PFSK-1 (cell line): ENCODE results near the gene VASH2.

ENCODE experiments used
- FOXP2 ChIP-seq: optimal IDR thresholded peaks from 2 replicates; pipeline ENCODE3; 2011; ENCODE audit warnings: borderline replicate concordance, control low read depth, inconsistent platforms; ENCODE audit not compliant: insufficient read depth; ENCODE audit errors: extremely low read length, extremely low read depth
- POLR2AphosphoS5 ChIP-seq: IDR thresholded peaks from 2 replicates; pipeline ENCODE4 v1.6.1; 2012; ENCODE audit warnings: low read depth, mild to moderate bottlenecking, control low read depth, low read length, moderate library complexity
- SIN3A ChIP-seq: IDR thresholded peaks from 2 replicates; pipeline ENCODE4 v1.6.1; 2012; ENCODE audit warnings: mild to moderate bottlenecking, low read length, moderate library complexity, borderline replicate concordance; ENCODE audit not compliant: insufficient read depth
- TAF1 ChIP-seq: IDR thresholded peaks from 2 replicates; pipeline ENCODE4 v1.6.1; 2012; ENCODE audit warnings: low read length, control low read depth, borderline replicate concordance; ENCODE audit not compliant: insufficient read depth
- TF ChIP-seq, protein P1 (sequence below), 2 experiments: IDR thresholded peaks; 2 replicates each; pipeline versions ENCODE4 v1.6.1 to v1.8.0; 2011 to 2012; ENCODE audit warnings: low read depth in 2 of 2, low read length in 2 of 2, control low read depth in 1 of 2, inconsistent platforms in 1 of 2, mild to moderate bottlenecking in 1 of 2, moderate library complexity in 1 of 2; ENCODE audit not compliant: insufficient read depth in 1 of 2

VASH2 gene

DNA sequence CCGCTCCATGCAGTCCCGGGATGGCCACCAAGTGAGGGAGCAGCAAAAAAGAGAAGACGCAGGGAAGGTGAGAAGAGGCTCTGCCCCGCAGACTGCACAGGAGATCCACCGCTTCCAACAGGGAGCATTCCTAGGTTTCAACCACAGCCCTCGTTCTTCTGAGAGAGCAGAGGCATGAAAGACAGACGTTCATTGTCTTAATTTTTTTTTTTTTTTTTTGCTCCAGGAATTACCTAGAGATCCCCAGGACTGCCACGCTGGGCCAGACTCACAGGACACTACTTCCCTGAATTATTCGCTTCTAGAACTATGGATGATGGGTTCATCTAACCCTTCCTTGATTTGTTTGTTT lies 33.2 kb upstream of the VASH2 start:
- TF ChIP-seq TAF1 (0 out of 2 replicates have a peak, but pooled peaks have one; percentile 12), SIN3A (no peak)

DNA sequence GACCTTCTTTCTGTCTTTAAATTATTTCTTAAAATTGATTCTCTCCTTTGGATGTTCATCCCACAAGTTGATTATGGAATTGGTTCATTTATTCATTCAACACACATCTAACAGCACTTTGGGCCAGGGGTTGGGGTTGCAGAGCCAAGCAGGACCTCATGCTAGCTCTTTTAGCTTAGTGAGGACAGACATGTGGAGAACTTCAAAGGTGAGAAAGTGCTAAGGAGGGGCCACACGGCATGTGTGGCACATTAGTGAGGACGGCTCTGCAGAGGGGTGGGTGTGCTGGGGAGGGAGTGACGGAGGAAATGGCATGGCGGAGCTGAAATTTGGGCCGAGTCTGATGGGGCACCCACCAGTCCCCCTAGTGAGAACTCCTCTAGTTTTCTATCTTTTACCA lies 32.5 kb upstream of the VASH2 start:
- TF ChIP-seq TAF1 (no peak), FOXP2 (no peak), POLR2AphosphoS5 (no peak), SIN3A (no peak)
- TF ChIP-seq, protein P1, sequence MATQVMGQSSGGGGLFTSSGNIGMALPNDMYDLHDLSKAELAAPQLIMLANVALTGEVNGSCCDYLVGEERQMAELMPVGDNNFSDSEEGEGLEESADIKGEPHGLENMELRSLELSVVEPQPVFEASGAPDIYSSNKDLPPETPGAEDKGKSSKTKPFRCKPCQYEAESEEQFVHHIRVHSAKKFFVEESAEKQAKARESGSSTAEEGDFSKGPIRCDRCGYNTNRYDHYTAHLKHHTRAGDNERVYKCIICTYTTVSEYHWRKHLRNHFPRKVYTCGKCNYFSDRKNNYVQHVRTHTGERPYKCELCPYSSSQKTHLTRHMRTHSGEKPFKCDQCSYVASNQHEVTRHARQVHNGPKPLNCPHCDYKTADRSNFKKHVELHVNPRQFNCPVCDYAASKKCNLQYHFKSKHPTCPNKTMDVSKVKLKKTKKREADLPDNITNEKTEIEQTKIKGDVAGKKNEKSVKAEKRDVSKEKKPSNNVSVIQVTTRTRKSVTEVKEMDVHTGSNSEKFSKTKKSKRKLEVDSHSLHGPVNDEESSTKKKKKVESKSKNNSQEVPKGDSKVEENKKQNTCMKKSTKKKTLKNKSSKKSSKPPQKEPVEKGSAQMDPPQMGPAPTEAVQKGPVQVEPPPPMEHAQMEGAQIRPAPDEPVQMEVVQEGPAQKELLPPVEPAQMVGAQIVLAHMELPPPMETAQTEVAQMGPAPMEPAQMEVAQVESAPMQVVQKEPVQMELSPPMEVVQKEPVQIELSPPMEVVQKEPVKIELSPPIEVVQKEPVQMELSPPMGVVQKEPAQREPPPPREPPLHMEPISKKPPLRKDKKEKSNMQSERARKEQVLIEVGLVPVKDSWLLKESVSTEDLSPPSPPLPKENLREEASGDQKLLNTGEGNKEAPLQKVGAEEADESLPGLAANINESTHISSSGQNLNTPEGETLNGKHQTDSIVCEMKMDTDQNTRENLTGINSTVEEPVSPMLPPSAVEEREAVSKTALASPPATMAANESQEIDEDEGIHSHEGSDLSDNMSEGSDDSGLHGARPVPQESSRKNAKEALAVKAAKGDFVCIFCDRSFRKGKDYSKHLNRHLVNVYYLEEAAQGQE (IDR thresholded peaks at IDR 0.05; ENCODE audit: insufficient read depth in 1 of 2, low read depth in 2 of 2, low read length in 2 of 2): no peak

DNA sequence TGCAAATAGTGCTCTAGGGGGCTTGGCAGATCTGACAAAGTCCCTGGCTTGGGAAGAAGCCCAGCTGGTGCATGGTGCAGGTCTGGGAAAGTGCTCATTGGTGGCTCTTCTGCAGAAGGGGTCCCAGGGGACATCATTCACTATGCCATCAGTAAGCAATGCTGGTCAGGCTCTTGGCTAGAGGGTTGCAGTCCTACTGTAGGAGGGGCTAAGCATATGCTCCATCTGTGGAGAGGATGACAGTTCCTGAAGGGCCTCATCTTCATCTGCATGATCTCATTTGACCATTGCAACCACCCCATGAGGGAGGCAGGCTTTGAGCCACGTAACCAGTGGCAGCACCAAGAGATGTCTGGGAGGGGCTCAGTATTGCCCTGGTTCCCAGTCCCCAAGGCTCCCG lies 31.5 kb upstream of the VASH2 start:
- TF ChIP-seq FOXP2 (no peak), SIN3A (no peak), TAF1 (no peak), POLR2AphosphoS5 (no peak)
- TF ChIP-seq, protein P1 (IDR thresholded peaks at IDR 0.05; ENCODE audit: insufficient read depth in 1 of 2, low read depth in 2 of 2, low read length in 2 of 2): no peak

DNA sequence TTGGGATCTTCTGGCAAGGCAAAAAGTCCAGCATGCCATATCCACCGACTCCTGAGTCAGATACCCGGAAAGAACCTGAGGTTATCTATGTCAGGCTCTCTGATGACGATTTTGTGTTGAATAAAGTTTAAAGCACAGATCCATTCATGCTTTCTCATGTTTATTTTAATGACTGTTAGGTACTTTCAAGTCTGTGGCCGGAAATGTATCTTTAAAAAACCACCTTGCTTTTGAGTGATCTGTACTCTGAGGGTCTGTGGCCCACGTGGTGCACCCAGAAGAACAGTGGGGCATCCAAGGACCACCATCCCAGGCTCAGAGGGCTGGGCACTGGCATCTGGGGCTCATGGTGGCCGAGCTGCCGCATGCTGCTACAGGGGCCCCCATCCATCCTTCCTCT lies 30.1 kb upstream of the VASH2 start:
- TF ChIP-seq SIN3A (no peak), FOXP2 (no peak), TAF1 (no peak), POLR2AphosphoS5 (no peak)
- TF ChIP-seq, protein P1 (IDR thresholded peaks at IDR 0.05; ENCODE audit: insufficient read depth in 1 of 2, low read depth in 2 of 2, low read length in 2 of 2): no peak

DNA sequence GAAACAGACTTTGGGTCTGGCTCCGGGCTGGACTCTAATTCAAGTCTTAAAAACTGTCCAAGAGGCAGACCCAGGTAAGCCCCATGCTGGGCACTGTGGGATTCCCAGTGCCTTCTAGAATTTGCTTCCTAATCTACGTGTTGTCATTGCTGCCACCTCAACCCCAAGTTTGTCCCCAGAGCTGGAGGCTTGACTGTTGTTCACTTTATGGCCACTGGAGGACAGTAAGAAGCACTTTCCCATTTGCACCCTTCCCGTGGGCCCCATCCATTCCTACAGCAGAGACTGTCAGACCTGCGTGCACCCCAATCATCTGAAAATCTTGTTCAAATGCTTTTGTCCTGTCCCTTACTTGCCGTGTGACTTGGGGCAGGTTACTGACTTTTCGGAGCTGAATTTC lies 29.4 kb upstream of the VASH2 start:
- TF ChIP-seq, protein P1 (IDR thresholded peaks at IDR 0.05; ENCODE audit: insufficient read depth in 1 of 2, low read depth in 2 of 2, low read length in 2 of 2): no peak
- TF ChIP-seq SIN3A (no peak), TAF1 (no peak), FOXP2 (no peak), POLR2AphosphoS5 (no peak)

DNA sequence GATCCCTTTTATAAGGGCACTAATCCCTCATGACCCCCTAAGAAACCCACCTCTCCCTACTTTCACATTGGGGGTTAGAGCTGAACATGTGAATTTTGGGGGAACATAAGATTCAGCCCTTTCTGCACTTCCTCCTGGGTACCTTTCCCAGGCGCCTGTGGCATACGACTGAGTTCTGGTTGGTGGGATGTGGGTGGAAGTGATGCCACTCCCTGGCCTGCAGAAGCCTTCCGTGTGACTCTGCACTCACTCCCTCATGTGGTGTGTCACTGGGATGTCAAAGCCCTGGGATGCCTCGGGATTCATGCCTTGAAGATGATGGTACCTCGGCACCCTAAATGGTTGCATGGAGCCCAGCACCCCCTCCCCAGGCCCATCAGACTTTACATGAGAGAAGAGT lies 28.3 kb upstream of the VASH2 start:
- no peak for TF ChIP-seq POLR2AphosphoS5
- no peak for TF ChIP-seq FOXP2
- TF ChIP-seq, protein P1 (IDR thresholded peaks at IDR 0.05; ENCODE audit: insufficient read depth in 1 of 2, low read depth in 2 of 2, low read length in 2 of 2): no peak
